HG03354 (cell line): Measurements from ENCODE around the gene MOSPD2.

Experiments used
- ATAC-seq: cut with Tn5 transposase; IDR thresholded peaks from one replicate; pipeline ENCODE4 v1.9.1; 2021; ENCODE audit warnings: mild to moderate bottlenecking; ENCODE audit not compliant: unreplicated experiment, poor library complexity, severe bottlenecking

Gene MOSPD2

DNA sequence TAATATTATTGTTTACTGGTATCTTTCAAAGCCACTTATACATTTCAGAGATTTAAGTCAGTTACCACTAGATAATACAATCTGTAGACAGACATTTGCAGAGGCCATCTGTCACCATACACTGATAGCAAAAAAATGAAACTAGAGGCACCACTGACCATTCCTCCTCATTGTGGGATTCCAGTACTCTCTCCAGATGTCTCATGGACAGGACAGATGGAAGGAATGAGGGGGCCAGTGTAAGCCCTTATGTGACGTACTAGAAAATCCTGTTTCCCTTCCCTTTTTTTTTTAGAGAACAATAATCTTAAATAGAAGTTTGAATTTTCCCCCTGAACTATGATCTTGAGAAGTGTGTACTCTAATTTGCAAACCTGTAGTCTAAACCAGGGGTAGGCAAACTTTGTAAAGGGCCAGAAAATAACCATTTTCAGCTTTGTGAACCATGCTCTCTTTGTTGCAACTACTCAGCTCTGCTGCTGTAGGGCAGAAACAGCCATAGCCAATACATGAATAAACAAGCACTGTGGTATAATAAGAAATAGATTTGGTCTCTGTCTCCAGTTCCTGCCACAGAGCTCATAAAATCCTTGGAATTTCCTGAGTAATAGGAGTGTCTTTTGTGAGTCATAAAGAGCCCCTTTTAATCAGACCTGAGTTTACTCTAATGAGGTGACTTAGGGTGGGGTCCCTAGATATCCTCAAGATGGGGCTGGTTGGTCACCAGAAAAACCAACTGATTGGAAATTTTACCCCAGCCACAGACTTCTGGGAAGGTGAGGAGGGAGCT, 90.4 kb downstream of the MOSPD2 start:
- no peak for ATAC-seq

GRCh38 chrX:14964500-14964899, 91.3 kb downstream of the MOSPD2 start:
- ATAC-seq, result no peak
